Bronchial epithelial cell (primary cell): ENCODE measurements around the gene ADGRF3. TPM values are rescaled to one million over a fixed set of nuclear protein-coding genes. Genes with fewer than 3 reads are reported as not detected.
"Not testable (repeated sequence)": the region's sequence is repeated elsewhere in the genome, so short reads cannot be mapped to it uniquely, and the experiment has no call there.

ENCODE experiments used
- DNase-seq: peaks from one replicate; pipeline ENCODE4 v3.0.0-alpha.2; 2010; ENCODE audit warnings: low read depth
- FAIRE-seq: peaks from 2 replicates; lab custom pipeline; 2011; peaks lifted over from hg19 to GRCh38; lab: Jason Lieb, UNC
- H3K27me3 ChIP-seq: 2 replicates; pipeline ENCODE4 v1.5.1; 2011; ENCODE audit warnings: low read length; ENCODE audit not compliant: control insufficient read depth, insufficient read depth
- H3K36me3 ChIP-seq: 2 replicates; pipeline ENCODE4 v1.5.1; 2011; ENCODE audit warnings: low read length; ENCODE audit not compliant: control insufficient read depth, insufficient read depth
- H3K4me3 ChIP-seq: 2 replicates; pipeline ENCODE4 v1.5.1; 2011; ENCODE audit warnings: mild to moderate bottlenecking, low read depth, low read length, control low read depth
- total RNA-seq: library from RNA; depleted of rRNA; stranded (reverse); fragments of >200 nt; gene quantifications from 2 replicates; pipeline ENCODE4 v1.2.1, GENCODE V29; 2014
- TF ChIP-seq, protein P1 (sequence below): IDR thresholded peaks from 2 replicates; pipeline ENCODE4 v1.5.1; 2011; ENCODE audit warnings: mild to moderate bottlenecking, moderate library complexity, low read length, control low read depth, inconsistent platforms; ENCODE audit not compliant: insufficient read depth, severe bottlenecking

ADGRF3 gene
- total RNA-seq, 1 donor from 2014 or later: not detected

DNA sequence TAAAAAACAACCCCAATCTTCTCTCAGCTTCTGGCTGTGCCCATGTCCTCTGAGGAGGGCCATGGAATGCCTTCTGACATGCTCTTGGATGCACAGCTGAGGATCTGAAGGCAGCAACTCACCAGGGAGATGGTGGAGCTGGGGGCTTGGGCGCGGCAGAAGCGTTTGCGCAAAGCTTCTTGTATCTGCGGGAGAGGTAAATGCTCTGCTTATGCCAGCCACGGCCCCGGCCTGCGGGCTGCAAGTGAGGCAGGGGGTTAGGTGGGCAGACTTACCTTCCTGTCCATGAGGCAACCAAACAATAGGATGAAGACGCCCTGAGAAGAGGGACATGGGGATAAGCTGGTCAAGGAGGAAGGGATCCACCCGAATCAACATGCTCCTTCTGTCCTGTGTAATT, 36.7 kb downstream of the ADGRF3 start:
- FAIRE-seq: no peak
- TF ChIP-seq, protein P1, sequence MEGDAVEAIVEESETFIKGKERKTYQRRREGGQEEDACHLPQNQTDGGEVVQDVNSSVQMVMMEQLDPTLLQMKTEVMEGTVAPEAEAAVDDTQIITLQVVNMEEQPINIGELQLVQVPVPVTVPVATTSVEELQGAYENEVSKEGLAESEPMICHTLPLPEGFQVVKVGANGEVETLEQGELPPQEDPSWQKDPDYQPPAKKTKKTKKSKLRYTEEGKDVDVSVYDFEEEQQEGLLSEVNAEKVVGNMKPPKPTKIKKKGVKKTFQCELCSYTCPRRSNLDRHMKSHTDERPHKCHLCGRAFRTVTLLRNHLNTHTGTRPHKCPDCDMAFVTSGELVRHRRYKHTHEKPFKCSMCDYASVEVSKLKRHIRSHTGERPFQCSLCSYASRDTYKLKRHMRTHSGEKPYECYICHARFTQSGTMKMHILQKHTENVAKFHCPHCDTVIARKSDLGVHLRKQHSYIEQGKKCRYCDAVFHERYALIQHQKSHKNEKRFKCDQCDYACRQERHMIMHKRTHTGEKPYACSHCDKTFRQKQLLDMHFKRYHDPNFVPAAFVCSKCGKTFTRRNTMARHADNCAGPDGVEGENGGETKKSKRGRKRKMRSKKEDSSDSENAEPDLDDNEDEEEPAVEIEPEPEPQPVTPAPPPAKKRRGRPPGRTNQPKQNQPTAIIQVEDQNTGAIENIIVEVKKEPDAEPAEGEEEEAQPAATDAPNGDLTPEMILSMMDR: no peak
- no peak for DNase-seq

DNA sequence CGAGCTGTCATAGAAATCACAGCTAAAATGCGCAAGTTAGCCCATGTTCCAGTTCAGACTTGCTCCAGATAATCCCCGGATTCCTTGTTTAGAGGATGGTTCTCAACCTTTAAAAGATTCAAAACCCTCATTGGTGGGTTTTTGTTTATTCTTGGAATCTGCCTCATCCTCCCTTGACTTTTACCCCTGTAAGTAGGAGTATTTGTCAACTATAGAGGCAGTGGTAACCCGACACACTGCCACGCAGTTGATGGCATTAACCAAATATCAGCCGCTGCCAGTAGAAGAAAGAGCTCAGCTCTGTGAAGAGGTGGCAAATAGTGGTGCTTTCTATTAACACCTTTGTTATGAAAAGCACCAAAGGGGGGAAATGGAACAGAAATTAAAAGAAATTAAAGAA, 41.0 kb downstream of the ADGRF3 start:
- DNase-seq: peak; percentile 32

More for the DNA sequence above, 36.7 kb downstream of the ADGRF3 start:
- Histone ChIP-seq H3K27me3 (no peaks in the 10 kb centered on the region), H3K4me3 (no peak overlapping the region), H3K36me3 (no peaks in the 10 kb centered on the region)

DNA sequence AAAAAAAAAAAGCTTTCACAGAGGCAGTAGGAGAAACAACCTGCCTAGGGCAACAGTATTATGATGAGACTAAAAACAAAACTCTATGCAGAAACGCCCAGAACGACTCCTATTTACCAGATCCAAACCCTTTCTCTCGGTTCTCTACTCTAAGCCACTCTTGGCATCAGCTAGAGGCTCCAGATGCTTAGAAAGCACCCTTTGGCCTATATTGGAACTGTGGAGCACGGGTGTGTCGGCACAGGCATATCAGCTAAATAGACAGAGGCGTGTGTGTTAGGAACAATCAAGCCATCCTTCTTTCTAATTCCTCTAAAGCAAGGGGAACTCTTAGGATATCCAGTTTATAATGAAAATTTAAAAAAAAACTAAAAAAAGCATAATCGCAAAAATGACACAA, 41.5 kb downstream of the ADGRF3 start:
- peak; percentile 12 for DNase-seq
- not testable (repeated sequence) for FAIRE-seq, H3K4me3 ChIP-seq, H3K36me3 ChIP-seq, H3K27me3 ChIP-seq

More for the DNA sequence above, 41.0 kb downstream of the ADGRF3 start:
- TF ChIP-seq, protein P1: no peak
- H3K4me3 ChIP-seq: no peak overlapping the region
- no peak for FAIRE-seq
- no peaks in the 10 kb centered on the region for H3K27me3 ChIP-seq
- H3K36me3 ChIP-seq: no peaks in the 10 kb centered on the region

DNA sequence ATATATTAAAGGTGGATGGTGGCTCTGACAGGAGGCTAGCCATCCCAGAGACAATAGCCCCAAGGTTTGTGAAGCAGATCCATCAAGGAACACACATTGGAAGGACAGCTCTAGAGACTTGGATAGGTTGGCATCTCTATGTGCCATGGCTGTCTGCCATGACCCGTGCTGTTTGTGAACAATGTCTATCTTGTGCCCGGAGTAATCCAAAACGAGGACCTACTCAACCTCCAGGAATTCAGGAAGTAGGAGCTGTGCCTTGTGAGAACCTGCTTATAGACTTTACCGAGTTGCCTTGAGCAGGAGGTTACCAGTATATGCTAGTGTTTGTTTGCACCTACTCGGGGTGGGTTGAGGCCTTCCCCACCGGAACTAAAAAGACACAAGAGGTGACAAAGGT, 43.7 kb downstream of the ADGRF3 start:
- H3K36me3 ChIP-seq: no peaks in the 10 kb centered on the region
- H3K4me3 ChIP-seq: no peak overlapping the region
- no peaks in the 10 kb centered on the region for H3K27me3 ChIP-seq
- TF ChIP-seq, protein P1: no peak
- DNase-seq (peak; percentile 89), FAIRE-seq (peak; percentile 50)

DNA sequence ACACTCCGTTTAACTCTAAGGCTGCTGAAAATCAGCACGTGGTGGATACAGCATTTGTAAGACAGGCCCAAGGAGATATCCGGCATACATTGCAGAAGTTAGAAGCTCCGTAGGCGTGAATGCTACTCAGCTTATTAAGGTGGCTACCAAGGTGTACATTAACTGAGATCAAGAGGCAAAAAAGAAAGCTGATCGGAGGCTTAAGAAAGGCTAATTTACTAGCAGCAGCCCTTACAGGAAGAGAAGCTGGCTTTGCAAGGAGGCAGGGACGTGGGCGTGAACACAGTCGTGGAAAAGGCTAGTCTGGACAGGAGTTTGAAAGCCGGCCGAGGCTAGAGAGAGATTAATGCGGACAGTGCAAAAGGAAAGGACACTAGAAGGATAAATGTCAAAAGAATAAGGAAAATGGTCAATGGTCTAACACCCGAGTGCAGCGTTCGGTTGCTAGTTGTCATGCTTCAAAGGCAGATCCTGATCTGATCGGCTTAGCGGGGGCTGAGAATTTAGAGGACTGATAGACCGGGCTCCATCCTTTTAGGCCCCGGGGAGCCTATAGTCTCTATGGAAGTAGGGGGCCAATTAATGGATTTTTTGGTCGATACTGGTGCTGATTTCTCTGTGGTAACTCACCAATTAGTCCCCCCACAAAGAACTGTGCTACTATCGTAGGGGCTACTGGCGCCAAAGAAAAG, 46.2 kb downstream of the ADGRF3 start:
- TF ChIP-seq, protein P1: no peak
- Histone ChIP-seq H3K4me3 (peak overlapping the region; percentile 36), H3K27me3 (no peaks in the 10 kb centered on the region), H3K36me3 (no peaks in the 10 kb centered on the region)
- DNase-seq (peak; percentile 81), FAIRE-seq (no peak)

DNA sequence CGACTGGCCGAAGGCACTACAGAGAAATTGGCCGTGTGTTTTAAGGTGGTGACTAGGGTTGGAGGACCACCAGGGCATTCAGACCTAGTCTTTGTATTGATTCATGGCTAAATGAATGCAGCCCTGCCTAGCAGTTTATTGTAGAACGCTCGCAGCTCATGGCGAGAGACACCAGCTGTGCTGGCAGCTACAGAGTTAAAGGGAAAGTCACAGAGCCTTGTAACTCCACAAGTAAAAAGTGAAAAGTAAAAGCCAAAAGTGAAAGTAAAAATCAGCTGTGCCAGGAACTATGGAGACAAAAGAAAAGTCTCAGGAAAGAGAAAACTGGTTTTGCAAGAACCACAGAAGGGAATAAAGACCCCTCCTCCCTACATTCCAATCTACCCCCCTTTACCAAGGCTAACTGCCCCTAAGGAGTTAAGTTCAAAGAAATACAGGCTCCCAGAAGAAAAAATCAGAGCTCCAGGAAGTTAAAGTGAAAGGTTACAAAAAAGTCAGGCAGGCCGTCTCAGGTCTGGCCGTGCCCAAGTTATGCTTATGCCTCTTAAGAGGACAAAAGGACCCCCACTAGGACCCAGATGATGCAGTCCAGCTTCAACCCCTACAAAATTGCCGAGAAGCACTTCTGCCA, 47.0 kb downstream of the ADGRF3 start:
- Histone ChIP-seq H3K27me3 (no peaks in the 10 kb centered on the region), H3K36me3 (no peaks in the 10 kb centered on the region), H3K4me3 (peak overlapping the region; percentile 36)
- FAIRE-seq (no peak), DNase-seq (peak; percentile 51)
- TF ChIP-seq, protein P1: no peak
